Hypothalamus (tissue), 51 donors: ENCODE data around the gene ADORA1.
A peak's percentile ranks its signal among the peaks of the same experiment; 100 is the strongest.

Experiments
- DNase-seq, 51 donors: peaks; one replicate each; lab custom pipeline; 2025; lab: John Stamatoyannopoulos, UW

The ADORA1 gene

DNA sequence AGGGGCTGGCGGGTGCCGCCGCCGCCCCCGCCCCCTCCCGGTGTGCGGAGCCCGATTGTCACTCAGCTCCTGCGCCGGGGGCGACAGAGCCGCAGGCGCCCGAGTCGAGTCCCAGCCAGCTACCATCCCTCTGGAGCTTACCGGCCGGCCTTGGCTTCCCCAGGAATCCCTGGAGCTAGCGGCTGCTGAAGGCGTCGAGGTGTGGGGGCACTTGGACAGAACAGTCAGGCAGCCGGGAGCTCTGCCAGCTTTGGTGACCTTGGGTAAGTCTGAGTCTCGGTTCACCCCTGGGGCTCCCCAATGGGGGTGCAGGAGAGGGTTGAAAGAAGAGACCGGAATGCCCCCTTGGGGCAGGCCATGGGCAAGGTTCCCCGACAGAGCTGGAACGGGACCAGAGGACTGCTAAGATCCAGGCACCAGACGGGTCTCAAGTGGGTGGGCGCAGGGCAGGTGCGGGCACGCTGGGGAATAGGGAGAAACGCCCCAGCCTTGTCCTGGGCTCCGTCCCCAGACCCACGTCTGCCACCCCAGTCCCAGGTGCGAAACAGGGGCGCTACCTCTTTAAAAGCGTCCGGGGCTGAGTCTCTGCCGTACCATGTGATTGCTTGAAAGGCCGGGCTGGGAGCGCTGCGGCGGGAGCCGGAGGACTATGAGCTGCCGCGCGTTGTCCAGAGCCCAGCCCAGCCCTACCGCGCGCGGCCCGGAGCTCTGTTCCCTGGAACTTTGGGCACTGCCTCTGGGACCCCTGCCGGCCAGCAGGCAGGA lies at the start of gene ADORA1:
Gene ADORA1 (plus strand): TSS at position 61 of the 765 bp plus-strand sequence. CDS start 1,116 bp downstream, outside the sequence.
- DNase-seq, result peak in 45 of 51 donors; percentile 28 to 89 (median 71)

DNA sequence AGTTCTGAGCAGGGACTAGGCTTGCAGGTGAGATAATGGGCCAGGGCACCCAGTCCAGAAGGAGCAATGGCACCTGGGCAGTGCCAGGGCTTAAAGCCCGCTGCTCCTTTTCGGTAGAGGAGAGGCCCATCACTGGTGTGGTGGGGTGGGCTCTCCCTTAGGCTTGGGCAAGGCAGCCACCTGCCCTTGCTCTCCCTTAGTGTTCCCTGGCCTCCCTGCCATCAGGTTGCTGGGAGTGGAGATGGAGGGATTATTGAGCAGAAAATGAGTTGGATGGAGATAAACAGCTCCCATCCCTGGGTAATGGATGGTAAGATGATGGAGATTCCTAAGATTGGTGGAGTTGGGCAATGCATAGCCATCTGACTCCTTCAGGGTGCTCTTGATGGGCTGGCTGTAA lies 49.6 kb upstream of the ADORA1 start:
- DNase-seq, result no peak

DNA sequence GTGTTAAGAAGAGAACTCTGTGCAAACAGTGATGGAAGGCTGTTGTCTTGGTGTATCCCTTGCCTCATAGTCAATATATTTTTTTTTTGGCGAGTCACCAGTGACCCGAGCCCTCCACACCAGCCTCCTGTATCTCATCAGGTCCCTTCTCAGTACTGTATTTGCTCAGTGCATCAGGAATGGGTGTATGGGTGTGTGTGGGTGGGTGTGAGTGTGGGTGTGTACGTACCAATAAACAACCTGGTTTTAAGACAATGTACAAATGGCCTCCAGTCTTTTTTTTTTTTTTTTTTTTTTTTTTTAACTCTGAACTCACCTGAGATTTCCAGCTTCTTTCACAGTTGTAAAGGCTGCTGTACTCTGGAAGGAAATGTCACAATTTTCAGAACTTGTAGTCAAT lies 49.0 kb upstream of the ADORA1 start:
- DNase-seq, result no peak

DNA sequence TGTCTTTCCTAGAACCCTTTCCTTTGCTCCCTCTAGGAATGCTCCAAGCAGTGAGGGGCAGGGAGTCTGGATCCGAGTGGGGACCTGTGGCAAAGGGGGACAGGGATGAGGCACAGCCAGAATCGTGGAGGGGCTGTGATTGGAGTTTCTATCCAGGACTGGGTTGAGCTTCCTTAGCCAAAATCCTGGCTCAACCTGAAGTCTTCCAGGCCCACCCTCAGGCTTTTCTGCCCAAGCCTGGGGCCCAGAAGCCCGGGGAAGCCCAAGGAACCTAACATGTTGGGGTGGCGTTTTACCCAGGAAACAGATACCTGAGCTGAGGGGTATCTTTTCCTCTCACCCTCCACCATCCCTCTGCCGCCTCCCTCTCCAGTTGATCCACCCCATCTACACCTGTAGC lies 47.1 kb upstream of the ADORA1 start:
- no peak for DNase-seq

DNA sequence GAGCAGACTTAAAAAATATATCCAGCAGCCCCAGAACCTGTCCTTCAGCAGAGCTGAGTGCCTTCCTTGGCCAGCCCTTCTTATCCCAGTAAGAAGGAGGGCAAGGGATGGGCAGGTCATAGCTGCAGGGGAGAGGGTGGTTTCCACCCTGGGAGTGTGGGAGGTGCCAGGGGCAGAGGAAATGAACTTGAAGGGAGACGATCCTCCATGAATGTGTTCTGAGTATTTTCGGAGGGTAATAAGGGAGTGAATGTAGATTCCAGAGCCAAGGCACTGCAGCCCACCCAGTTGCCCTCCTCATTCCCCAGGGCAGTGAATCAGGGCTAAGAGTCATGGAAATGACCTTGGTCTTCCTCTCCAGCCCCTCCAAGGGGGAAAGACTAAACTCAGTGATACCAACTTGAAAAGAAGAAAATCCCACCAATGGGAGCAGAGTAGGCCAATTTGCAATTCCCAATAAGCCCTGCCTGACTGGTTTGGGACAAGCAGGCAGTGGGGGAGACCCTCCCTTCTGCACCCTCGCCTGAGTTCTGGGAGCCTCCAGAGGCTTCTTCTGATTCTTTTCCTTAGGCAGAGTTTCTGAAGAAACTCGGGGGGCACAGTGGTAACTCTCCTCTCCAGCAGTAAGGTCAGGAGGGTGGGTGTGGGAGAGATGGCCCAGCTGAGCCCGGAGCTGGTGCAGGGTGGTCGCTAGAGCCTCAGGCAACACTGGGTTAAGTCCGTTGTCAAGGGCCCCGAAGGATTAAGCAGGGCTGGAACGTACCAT lies 45.9 kb upstream of the ADORA1 start:
- DNase-seq, result no peak

DNA sequence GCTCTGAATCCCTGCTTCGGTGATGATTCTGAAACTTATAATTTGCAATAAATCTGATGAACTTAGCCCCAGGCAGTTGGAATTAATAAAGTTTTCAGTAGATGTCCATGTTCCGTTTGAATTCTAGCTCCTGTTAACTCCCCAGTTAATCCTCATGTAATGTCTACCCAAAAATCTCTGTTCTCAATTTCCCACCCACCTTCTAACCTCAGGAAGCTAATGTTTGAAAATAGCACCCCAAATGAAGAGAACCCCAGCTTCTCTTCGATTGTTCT lies 45.4 kb upstream of the ADORA1 start:
- DNase-seq, result no peak

DNA sequence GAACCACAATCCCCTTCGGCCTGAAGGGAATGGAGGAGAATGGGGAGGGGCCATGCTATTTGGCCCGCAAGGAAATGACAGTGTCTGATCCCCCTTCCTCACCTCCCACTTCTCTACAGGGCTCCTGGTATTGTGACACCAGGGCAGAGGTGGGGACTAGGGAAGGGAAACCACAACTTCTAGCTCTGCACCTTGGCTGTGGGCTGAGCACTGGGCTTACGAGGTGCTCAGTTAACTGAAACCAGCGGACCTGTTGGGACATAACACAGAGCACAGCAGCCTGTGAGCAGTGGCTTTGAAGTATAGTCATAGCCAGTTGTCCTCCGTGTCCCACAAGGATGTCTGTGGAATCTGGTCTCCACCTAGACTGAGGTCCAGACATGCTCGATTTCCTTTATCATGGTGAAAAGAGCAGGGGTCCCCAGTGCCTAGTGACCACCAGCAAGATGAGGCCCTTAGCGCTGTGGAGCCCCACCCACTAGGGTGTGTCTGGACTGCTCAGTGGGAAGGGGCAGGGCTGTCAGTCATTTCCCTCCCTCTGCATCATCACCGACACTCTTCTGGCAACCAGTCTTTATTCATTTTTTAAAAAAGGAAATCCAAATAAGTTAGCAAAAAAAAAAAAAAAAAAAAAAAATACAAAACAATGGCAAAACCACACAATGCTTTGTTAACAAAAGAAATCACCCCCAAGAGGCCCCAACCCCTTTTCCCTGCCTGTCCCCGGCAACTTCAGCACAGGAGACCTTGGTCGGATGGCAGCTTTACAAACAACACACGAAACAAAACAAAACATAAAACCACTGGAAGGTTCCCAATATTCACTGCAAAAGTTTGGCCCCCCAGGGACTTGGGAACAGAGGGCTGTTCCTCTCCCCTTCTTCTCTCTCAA lies 44.7 kb upstream of the ADORA1 start:
- no peak for DNase-seq

DNA sequence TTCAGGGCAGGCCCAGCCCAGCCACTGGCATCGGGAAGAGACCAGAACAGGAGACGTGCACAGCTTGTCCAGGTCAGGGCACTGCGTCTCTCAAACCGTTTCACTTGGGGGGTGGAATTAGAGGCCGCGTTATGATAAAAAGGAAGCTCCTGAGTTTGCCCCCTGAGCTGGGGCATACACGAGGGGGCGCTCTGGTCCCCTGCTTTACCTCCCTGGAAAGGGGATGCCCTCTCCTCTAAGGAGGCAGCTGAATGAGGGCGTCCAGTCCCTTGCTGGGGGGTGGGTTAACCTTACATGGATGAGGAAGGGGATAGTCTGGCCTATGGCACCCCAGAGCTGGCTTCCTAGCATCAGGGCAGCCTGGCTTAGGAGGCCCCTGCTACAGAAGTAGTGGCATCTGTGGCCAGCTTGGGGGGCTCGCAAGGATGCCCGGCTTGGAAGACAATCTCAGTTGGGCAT lies 44.0 kb upstream of the ADORA1 start:
- no peak for DNase-seq

DNA sequence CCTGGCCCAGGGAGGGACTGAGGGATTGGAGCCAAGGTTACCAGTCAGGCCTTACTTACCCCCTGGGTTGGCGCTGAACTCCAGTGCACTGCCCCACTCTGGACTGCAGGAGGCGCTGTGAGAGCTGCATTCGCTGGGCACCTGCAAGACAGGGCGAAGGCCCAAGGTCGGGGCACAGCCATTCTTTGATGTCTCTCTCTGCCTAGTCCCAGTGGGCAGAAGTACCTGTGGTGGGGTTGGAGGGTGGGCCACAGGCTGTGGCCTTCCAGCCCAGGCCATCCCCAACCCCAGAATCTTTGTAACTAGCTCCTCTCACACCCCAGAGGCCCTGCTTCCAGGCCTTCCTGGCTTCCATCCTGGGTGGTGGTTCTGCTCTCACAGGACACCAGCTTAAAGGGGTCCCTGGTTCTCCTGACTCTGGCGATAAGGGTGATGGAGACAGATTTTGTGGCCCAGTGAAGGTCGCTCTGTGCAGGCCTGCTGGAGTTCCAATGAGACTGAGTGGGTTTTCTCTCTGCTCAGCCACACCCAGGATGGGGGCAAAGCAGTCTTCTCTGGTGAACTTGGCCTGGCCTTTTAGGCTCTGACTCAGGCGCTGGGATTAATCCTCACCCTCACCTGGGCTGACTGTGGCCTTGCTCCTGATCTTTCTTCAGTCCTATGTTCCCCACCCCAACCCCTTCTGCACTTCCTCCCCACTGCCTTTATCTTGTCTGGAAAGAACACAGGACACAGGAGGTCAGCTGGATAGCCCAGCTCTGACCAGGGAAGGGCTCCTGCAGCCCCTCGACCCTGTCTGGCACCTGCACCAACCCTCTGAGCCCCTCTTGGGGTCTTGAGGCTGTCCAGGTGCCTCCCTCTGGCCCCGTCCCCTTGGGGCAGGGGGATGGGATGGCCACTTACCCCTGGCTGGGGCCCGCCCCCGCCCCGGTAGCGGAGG lies 42.7 kb upstream of the ADORA1 start:
- DNase-seq, result no peak

DNA sequence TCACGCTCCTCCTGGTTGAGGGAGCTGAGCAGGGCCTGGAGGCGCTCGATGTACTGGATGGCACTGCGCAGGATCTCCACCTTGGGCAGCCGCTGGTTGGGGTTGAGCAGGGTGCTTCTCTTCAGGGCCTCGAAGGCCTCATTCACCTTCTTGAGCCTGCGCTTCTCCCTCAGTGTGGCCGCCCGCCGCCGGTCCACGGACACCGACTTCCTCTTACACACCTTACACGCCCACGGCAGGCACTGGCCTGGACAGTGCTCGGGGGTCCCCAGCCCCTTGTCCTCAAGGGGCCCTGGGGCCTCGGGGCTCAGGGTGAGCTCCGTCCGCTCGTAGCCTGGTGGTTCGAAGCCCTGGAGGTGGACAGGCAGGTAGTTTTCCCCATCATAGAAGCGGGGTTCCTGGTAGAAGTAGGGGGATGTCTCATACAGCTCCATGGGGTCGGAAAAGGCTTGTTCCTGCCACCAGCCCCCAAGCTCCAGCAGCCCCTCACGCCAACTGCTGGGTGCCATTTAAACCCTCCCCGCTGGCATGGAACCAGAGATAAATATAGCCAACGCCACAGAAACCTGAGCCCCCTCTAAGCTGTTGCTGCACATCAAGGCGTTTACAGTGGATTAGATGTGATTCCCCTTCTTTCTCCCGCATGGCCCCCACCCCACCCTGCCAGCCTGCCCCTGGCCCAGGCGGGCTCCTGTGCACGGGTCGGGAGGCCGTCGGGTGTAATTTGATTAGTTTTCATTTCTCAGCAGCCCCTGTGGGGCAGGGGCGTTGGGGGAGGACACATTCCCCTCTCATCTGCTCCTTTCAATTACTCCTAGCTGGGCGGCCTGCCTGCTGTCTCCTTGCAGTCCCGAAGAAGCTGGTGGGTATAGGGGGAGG lies 41.8 kb upstream of the ADORA1 start, which contains the start of gene MYOG:
Gene MYOG (minus strand): TSS at position 485 of the 879 bp plus-strand sequence. CDS start 51 bp downstream, at position 434.
- no peak for DNase-seq

DNA sequence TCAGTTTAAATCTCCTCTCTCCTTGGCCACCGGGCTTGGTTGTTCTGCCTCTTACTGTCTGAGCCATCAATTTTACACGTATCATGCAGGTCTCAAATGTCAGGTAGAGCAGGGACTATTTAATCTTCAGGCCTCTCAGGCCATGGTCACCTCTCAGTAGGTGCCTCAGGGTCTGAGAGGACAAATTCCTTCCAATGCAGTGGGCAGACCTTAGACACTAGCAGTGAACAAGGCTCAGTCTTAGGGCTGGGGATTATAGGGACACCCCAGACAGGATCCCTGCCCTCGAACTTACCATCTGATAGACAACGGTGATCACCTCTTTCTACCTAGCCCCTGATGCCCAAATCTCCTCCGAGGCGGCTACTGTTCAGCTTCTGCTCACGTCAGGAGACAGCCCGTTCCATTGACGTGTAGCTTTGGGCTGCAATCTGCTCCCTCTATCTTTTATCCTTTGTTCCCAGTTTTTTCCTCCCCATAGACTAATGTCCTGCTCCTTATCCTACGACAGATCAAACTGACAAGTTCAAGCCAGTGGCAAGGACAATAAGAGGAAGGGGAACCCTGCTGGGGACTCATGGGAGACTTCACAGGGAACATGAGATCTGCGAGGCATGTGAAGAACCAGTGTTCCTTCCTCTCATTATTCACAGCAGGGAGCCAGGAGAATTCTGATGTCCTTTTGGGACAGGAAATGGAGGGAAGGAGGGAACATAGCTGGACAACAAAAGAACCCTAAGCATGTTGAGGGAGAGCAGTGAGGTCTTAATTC lies 40.3 kb upstream of the ADORA1 start:
- no peak for DNase-seq

DNA sequence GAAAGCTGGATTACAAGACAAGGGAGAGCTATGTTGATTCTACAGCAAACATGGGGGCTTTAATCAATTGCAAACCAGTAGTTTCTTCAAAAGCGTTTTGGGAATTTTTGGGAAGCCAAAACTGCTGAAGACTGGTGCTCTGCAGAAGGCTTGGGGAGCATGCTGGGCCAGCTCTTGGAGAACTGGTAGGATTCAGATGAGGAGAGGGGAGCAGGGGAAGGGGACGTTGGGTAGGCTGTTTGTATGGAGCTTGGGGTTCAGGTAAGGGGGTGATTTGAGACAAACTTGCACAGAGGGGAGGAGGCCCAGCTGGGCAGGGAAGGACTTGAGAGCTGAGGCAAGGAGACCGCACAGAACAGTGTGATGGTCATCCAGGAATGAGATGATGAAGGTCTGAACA lies 39.1 kb upstream of the ADORA1 start:
- no peak for DNase-seq

DNA sequence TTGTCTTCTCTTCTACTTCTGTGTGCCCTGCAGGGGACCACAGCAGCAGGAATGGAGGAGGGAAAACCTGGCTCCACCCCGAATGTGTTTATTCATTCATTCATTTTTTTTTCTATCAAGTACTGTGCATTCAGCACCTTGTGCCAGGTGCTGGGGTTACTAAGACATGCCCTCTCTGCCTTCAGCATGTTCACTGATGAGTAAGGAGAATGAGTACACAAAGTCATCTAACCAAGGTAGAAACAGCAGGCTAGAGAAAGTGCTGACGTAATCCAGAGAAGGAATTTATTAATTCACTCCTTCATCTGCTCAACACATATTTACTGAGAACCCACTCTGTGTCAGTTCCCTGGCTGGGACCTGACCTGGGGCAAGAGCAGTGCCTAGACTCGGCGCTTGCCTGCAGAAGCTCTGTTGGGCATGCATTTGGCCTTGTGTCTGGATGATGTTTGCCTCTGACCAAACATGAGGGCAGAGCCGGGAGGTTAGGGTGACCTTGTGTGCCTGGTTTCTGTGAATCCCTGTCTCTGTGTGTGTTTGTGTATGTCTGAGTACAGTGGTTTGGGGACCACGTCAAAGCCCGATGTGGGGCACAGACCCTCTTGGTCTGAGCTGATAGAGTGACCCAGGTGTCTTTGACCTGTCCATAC lies 38.4 kb upstream of the ADORA1 start:
- no peak for DNase-seq

DNA sequence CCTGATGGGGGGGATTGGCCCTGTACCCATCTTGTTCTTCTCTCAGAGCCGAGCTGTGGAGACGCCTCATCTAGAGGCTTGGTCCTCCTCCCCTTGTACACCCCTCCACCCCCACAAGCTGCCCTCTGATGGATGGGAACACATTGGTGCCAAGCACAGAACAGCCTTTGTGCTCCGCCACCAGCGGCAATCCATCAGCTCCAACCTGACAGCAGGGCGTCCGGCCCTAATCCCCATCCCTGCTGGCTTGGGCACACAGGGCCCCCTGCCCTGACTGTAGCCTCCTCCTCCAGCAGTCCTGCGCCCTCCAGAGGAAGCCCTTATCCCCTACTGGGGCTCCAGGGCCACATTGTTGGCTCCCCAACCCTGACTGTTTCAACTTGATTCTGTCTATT lies 37.9 kb upstream of the ADORA1 start:
- DNase-seq, result peak in 1 of 51 donors; percentile 24

DNA sequence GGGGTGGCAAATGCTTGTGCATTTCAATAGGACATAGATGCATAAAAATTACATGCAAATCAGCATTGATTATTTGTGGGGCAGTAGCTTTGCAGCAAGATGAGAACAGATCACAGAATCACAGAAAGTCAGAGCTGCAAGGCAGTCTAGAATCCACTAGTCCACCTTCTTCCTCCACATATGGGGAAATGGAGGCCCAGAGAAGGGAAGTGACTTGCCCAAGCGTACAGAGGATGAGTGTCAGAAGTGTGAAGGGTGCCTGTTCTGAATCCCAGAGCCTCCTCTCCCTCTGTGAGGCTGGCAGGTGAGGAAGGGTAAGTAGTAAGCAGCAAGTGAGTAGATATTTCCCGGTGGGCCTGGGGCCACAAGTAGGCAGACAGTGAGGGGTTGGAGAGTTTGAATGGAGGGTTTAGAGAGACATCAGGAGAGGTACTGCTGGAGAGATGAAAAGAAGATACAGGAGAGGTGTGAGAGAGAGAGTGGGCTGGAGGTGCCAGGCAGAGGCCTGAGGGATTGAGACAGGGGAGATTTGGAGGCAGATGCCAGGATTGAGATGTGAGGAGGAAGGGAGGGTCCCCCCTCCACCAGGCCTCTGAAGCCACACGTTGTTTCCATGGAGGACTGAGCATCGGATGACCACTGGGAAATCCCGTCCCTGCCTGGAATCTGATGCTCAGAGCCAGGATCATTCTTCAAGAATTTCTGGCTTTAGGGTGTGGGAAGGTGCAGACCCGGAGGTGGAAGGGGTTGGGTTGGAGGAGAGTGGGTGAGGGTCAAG lies 36.9 kb upstream of the ADORA1 start:
- no peak for DNase-seq

DNA sequence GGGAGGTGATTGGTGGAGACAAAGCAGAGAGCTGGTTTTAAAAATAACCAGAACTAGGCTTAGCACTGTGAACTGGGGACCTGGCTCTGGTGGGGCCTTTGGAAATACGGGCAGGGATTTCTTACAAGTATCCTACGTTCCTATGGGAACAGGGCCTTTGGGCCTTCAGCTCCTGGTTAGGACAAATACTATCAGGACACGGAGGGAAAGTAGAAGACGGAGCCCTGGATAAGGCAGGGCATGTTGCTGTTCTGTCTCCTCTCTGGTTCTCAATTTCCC lies 36.4 kb upstream of the ADORA1 start:
- DNase-seq, result no peak

DNA sequence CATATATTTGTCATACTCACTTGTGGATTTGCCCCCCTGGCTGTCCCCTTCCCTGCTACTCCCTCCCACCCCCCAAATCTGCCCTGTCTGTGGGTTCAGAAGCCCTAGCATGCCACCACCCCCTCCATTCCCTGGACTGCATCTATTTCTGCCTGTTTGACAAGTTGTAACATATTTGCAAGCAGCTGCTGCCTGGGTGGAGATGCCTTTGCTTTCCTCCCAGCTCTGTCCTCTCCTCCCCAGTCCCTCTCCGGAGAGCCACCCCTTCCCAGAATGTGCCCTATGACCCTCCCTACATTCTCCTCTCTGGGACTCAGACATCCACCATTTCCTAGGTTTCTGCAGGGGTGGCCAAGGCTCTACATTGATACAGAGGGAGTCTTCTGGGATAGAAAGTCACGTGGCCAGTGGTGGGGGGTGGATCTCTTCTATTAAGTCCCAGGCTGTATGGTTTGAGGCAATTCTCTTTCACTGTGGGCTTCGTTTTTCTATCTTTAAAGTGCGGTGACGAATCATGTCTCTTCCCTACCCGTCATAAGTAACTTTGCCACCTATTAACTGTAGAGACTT lies 35.7 kb upstream of the ADORA1 start:
- DNase-seq, result no peak
